ENCODE results near the gene DSG2.

Gene DSG2

DNA sequence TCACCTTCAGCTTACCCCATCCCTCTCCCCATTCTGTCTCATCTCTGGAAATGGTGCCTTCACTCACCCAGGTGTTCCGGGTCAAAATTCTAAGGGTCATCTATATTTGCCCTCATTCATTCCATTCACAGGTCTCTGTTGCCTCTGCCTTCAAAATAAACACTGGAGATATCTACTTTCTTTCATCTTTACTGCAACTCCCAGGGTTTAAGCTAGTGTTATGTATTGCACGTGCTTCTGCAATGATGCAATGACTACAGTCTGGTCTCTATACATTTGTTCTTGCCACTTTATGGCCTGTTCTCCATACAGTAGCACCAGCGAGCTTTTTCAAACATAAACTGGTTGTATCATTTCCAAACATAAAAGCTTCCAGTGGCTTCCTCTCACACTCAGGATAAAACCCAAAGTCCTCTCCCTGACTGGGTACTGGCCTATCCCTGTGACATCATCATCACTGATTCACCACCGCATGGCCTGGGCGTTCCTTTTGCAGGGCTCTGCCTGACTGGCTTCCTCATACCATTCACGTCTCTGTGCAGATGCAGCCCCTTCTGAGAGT lies 14.3 kb downstream of the DSG2 start:
- TF ChIP-seq GATA2 (IDR thresholded peaks at IDR 0.05; ENCODE audit: low read depth, low read length) (no peak), GATA3 (IDR thresholded peaks at IDR 0.05; ENCODE audit: low read depth, low read length) (no peak)

DNA sequence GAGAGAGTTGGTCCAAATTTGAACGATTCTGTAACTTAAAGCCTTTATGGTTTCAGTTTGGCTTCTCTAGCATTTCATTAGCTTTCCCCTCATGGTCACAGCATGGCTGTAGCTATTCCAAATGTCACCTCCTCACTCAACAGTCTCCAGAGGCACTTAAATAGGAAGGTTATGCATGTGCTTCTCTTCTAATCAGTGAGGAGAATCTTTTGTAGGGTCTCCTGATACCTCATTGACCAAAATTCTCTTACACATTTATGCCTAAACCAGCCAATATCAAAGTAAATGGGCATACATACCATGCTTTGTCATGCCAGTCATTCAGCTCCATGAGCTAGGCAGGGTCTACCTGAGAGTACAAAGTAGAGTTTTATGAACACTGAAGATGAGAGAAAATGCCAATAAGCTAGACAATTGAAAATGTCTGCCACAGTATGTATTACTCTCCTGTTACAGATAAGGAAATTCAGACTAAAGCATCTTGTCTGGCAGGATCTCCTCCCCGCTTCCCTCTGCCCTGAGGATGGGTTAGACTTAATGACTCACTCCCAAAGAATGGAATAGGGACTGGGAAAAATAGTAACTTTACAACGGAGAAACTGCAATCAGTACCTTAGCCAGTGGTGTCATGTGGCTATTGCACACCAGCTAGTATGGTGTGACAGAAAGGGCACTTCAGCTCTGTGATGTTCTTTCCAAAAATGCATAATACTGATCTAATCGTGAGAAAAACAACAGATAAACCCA lies 15.4 kb downstream of the DSG2 start:
- TF ChIP-seq GATA3 (IDR thresholded peaks at IDR 0.05; ENCODE audit: low read depth, low read length) (no peak), GATA2 (IDR thresholded peaks at IDR 0.05; ENCODE audit: low read depth, low read length) (no peak)

DNA sequence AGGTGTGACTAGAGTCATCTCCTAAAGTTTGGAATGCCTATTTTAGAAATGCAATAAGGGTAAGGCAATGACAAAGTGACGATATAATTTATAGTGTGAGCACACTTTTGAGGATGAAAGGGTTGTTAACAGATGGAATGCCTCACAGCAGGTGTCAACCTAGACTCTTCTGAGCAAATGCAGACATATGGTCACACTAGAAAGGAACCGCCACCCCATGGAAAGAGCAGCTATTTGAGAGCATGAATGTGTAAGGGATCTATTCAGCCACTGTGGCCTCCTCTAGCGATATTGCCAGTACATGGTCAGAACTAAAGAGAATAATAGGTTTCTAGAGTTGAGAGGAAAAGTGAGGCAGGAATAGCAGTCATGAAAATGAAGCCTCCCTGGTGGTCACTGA lies 18.5 kb downstream of the DSG2 start:
- TF ChIP-seq GATA3 (IDR thresholded peaks at IDR 0.05; ENCODE audit: low read depth, low read length) (no peak), GATA2 (IDR thresholded peaks at IDR 0.05; ENCODE audit: low read depth, low read length) (no peak)

DNA sequence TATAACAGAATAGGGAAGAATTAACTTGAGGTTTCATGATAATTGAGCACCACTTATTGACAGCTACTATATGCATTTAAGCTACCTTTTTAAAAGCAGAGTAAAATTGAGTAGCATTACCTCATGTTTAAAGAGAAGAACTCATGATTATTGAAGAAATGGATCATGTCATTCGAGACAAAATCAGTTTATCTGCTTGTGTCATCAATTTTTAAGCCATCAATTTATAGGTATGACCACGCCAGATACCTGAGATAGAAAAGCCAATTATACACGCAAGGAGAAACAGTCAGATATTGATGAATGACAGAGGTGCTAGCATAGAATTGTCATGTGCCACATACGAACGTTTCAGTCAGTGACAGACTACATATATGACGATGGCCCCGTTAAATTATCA lies 28.4 kb downstream of the DSG2 start:
- no peak for TF ChIP-seq GATA2 (IDR thresholded peaks at IDR 0.05; ENCODE audit: low read depth, low read length)

DNA sequence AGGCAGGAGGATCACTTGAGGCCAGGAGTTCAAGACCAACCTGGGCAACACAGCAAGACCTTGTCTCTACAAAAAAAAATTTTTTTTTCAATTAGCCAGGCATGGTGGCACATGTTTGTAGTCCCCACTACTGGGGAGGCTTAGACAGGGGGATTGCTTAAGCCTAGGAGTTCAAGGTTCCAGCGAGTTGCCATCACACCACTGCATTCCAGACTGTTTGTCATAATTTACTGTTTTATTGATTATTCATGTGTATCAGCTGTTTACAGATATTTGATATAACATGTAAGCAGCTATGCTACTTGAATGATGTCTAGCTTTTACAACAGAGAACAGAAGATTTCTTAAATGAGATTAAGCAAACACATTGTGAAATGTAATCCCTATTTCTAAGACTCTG lies 35.3 kb downstream of the DSG2 start:
- no peak for TF ChIP-seq GATA3 (IDR thresholded peaks at IDR 0.05; ENCODE audit: low read depth, low read length)
- no peak for TF ChIP-seq GATA2 (IDR thresholded peaks at IDR 0.05; ENCODE audit: low read depth, low read length)

DNA sequence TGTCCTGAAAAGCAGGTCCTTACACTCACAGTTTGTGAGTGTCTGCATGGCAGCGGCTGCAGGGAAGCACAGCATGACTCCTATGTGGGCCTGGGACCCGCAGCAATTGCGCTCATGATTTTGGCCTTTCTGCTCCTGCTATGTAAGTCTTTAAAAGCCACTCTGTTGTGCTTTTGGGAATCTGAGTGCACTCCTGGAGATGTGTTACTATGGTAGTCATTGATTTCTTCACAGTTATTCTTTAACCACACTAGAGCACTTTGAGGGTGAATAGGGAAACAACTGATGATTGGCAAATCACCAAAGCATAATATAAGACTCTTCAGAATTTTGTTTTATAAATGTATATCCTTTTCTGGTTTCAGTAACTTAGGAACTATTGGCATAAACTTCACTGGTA lies 40.9 kb downstream of the DSG2 start:
- no peak for TF ChIP-seq GATA2 (IDR thresholded peaks at IDR 0.05; ENCODE audit: low read depth, low read length)
- no peak for TF ChIP-seq GATA3 (IDR thresholded peaks at IDR 0.05; ENCODE audit: low read depth, low read length)

DNA sequence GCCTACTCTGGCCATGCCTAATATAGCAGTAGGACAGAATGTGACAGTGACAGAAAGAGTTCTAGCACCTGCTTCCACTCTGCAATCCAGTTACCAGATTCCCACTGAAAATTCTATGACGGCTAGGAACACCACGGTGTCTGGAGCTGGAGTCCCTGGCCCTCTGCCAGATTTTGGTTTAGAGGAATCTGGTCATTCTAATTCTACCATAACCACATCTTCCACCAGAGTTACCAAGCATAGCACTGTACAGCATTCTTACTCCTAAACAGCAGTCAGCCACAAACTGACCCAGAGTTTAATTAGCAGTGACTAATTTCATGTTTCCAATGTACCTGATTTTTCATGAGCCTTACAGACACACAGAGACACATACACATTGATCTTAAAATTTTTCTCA lies 48.5 kb downstream of the DSG2 start:
- TF ChIP-seq GATA3 (IDR thresholded peaks at IDR 0.05; ENCODE audit: low read depth, low read length), result no peak
- no peak for TF ChIP-seq GATA2 (IDR thresholded peaks at IDR 0.05; ENCODE audit: low read depth, low read length)

DNA sequence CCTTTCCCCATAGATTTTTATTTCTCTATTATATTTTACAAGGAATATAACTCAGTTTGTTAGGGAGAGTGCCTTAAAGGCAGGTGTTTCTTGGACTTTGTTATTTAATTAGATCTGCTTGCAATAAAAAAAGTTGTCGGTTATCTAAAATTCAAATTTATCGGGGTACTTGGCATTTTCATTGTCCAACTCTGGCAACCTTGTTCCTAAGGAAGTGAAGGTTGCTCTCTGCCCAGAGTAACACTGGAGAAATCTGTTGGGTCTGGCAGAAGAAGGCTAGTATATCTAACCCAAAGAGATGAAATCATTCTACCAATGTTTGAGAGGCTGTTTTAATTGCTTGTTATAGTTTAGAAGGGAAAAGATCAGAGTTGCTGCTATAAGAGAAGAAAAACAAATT lies 50.9 kb downstream of the DSG2 start:
- TF ChIP-seq GATA2 (IDR thresholded peaks at IDR 0.05; ENCODE audit: low read depth, low read length) (no peak), GATA3 (IDR thresholded peaks at IDR 0.05; ENCODE audit: low read depth, low read length) (no peak)

DNA sequence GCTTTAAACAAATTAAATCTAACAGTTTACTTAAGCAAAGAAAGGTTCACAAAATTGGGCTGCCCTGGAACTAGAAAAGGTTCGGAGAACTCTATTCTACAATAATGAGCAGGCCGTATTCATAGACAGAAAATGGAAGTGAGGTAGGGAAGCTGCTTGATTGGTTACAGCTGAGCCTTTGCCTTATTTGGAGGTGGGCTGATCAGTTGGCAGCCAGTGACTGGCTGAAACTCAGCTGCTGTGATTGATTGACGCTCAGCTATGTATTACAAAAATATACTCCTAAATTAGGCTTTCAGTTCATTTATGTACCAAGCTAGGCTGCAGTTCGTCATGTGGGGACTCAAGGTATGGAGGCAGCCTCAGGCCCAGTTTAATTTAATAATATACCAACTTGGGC lies 51.4 kb downstream of the DSG2 start:
- TF ChIP-seq GATA2 (IDR thresholded peaks at IDR 0.05; ENCODE audit: low read depth, low read length) (no peak), GATA3 (IDR thresholded peaks at IDR 0.05; ENCODE audit: low read depth, low read length) (no peak)

DNA sequence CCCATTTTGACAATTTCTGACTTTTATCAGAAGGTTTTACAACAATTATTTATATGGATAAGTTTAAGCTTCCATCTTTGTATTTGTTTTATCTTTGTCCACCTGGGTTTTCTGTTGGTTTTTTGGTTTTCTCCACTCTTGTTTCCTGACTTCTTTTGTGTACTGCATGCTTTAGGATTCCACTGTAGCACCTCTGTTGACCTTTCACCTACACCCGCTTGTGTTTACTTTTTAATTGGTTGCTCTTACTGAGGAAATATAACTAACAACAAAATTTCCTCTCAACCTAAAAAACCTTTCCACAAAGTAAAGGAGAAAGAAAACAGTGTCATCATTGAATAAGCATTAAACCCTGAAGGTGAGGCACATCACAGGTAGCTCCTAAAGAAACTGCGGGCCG lies 53.9 kb downstream of the DSG2 start:
- TF ChIP-seq GATA2 (IDR thresholded peaks at IDR 0.05; ENCODE audit: low read depth, low read length) (no peak), GATA3 (IDR thresholded peaks at IDR 0.05; ENCODE audit: low read depth, low read length) (no peak)

DNA sequence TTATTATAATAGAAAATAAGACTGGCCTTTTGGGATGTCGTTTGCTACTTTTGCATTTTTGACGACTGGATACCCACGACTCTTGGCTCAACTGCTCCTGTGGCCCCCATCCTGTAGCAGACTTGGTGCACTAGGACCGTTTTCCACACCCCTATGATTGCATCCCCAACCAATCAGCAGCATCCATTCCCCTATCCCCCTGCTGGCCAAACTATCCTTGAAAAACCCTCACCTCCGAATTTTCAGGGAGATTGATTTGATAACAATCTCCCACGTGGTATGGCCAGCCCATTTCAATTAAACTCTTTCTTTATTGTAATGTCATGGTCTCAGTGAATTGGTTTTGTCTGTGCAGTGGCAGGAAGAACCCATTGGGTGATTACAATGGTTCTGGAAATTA lies 55.8 kb downstream of the DSG2 start:
- TF ChIP-seq GATA2 (IDR thresholded peaks at IDR 0.05; ENCODE audit: low read depth, low read length) (0 out of 2 replicates have a peak, but pooled peaks have one; percentile 34), GATA3 (IDR thresholded peaks at IDR 0.05; ENCODE audit: low read depth, low read length) (no peak)

DNA sequence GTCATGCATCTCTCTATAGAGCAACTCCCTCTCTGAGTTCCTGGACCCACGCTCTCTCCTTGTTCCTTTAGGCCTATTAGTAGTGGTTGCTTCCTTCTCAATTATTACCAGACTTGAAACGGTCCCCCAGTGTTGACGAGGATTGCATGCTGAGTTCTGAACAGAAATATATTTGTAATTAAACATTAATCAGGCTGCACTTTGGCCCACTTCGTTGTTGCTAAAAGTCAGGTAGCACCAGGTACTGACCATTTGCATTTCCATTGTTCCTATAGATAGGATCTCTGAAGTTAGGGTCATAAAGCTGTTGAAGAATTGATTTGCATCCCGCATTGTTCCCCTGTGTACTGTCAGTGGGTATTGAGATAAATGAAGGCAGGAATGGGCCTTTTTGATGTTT lies 56.8 kb downstream of the DSG2 start:
- no peak for TF ChIP-seq GATA2 (IDR thresholded peaks at IDR 0.05; ENCODE audit: low read depth, low read length)
- TF ChIP-seq GATA3 (IDR thresholded peaks at IDR 0.05; ENCODE audit: low read depth, low read length), result no peak

DNA sequence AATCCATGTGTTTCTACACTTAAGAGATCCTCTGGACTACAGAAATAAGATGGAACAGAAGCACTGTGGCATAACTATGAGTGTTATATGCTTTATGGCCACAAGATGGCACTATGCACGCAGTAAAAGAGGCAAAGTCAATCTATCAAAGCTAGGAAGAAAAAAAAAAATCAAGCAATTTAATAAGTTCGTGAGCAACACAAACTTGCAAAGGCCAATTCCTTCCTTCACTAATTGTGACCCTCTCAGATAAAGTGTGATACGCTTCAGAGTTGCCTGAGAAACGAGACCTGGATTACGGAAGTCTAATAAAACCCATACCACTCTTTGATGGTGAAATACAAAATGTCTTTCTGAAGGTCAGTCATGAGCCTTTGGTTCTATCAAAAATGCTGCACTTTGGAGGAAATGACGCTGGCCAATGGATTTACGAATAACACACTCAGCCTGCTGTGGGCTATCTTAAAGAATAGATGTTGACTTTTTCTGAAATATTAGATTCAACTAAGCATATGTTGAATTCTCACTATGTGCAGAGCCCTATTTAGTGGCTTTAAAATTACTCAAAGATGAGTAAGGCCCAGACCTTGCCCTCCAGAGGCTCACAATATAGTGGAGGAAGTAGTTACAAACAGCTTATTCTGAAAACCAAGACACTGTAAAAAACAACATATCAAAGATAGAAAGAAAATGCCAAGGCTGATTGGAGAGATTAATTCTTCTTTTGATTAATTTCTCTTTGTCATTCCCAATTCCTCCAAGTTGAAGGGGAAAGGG lies 58.2 kb downstream of the DSG2 start:
- no peak for TF ChIP-seq GATA3 (IDR thresholded peaks at IDR 0.05; ENCODE audit: low read depth, low read length)
- no peak for TF ChIP-seq GATA2 (IDR thresholded peaks at IDR 0.05; ENCODE audit: low read depth, low read length)

DNA sequence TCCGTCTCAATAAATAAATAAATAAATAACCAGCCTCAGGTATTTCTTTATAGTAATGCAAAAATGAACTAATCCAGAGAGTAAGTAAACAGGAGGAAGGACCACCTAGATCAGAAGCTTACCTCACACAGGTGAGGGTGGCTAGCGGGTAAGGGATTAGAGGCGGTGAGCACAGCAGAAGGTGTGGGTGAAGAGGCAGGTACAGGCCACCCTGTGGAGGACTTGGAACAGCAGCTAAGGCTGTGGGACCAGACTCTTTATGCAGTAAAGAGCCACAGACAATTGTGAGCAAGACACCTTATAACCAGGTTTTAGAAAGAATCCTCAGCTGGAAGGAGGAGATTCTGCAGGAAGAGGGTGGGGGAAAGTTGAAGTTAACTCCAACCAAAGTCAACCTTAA lies 59.5 kb downstream of the DSG2 start:
- no peak for TF ChIP-seq GATA3 (IDR thresholded peaks at IDR 0.05; ENCODE audit: low read depth, low read length)
- no peak for TF ChIP-seq GATA2 (IDR thresholded peaks at IDR 0.05; ENCODE audit: low read depth, low read length)

DNA sequence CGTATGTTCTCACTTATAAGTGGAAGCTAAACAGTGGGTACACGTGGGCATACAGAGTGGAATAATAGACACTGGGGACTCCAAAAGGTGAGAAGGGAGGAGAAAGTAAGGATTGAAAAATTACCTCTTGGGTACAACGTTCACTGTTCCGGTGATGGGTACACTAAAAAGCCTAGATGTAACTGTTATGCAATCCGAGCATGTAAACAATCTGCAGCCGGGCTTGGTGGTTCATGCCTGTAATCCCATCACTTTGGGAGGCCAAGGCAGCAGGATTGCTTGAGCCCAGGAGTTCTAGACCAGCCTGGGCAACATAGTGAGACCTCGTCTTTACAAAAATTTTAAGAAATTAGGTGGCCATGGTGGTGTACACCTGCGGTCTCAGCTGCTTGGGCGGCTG lies 60.6 kb downstream of the DSG2 start:
- TF ChIP-seq GATA2 (IDR thresholded peaks at IDR 0.05; ENCODE audit: low read depth, low read length) (no peak), GATA3 (IDR thresholded peaks at IDR 0.05; ENCODE audit: low read depth, low read length) (no peak)
